ENCODE data around the gene GBE1. TPM values are rescaled to one million over a fixed set of nuclear protein-coding genes. Genes with fewer than 3 reads are reported as not detected.

Gene GBE1
- total RNA-seq = 151 and 218 TPM in 2 replicates

GRCh38 chr3:81760924-81761903 lies at the start of gene GBE1:
TSS of gene GBE1 (minus strand) at chr3:81761645. CDS start at chr3:81761517, 128 bp downstream.

